ENCODE measurements around the gene ARL2BP. TPM values are rescaled to one million over a fixed set of nuclear protein-coding genes. Genes with fewer than 3 reads are reported as not detected.

ARL2BP gene
- total RNA-seq, 1 donor from 2014 or later = 62.6 TPM

DNA sequence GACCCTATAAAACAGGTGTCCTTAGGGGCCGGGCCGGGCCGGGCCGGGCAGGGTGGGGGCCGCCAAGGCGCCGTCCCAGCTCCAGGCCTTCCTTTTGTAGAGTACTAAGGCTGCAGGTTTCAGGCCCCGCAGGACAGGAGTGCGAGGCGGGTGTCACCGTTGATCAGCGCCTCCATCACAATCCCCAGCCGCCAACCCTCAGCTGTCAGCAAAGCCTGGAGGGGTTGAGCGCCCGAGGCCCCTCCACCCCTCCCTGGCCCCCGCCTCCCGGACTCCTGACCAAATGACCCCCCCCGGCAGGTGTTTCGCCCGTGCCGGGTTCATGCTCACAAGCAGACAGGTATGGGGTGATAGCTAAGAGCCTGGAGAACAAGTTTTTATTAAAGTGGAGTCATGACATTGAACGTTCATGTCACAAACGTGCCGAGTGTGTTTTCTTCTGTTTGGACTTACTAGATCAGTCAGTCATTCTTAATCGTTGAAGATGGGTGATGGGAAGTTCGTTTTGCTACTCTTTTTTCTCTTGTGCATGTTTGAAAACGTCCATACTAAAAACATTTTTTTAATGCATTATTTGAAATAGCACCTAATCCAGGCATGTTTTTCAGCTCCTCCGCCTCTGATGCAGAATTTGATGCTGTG is 534 bp downstream of the ARL2BP start:
- Mint-ChIP-seq H3K9me3 (no peaks in the 10 kb centered on the region), H3K36me3 (ENCODE audit: low read depth) (peaks cover 14% of the 10 kb centered on the region), H3K27me3 (ENCODE audit: low read depth) (no peaks in the 10 kb centered on the region), H3K4me3 (peak overlapping the region; percentile 95), H3K4me1 (peaks cover 16% of the 10 kb centered on the region), H3K27ac (ENCODE audit: unreplicated experiment) (no peak overlapping the region)
- no peak for TF ChIP-seq CTCF (conservative IDR thresholded peaks at IDR 0.05)
- peak; percentile 14 for DNase-seq (ENCODE audit: low read depth, low spot score)

DNA sequence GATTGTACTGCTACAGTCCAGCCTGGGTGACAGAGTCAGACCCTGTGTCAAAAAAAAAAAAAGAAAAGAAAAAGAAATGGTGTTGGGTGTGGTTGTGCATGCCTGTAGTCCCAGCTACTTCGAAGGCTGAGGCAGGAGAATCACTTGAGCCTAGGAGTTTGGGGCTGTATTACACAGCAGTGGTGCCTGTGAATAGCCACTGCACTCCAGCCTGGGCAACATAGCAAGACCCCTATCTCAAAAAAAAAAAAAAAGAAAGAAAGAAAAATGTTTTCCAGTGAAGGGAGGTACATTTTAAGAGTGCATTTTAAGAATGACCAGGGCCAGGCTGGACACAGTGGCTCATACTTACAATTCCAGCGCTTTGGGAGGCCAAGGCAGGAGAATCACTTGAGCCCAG is 6.3 kb downstream of the ARL2BP start:
- no peak overlapping the region for H3K4me3 Mint-ChIP-seq
- DNase-seq (ENCODE audit: low read depth, low spot score) = no peak
- TF ChIP-seq CTCF (conservative IDR thresholded peaks at IDR 0.05) = no peak
- H3K27me3 Mint-ChIP-seq (ENCODE audit: low read depth) = no peaks in the 10 kb centered on the region
- H3K27ac Mint-ChIP-seq (ENCODE audit: unreplicated experiment) = no peak overlapping the region
- H3K4me1 Mint-ChIP-seq = peaks cover 4% of the 10 kb centered on the region
- H3K9me3 Mint-ChIP-seq = peaks cover 5% of the 10 kb centered on the region
- H3K36me3 Mint-ChIP-seq (ENCODE audit: low read depth) = peaks cover 19% of the 10 kb centered on the region

GRCh38 chr16:57252148-57252721 is 7.2 kb downstream of the ARL2BP start:
- peak overlapping the region; percentile 34 for H3K4me3 Mint-ChIP-seq
- H3K27me3 Mint-ChIP-seq (ENCODE audit: low read depth) = no peaks in the 10 kb centered on the region
- peaks cover 19% of the 10 kb centered on the region for H3K36me3 Mint-ChIP-seq (ENCODE audit: low read depth)
- TF ChIP-seq CTCF (conservative IDR thresholded peaks at IDR 0.05) = no peak
- peaks cover 5% of the 10 kb centered on the region for H3K9me3 Mint-ChIP-seq
- no peak for DNase-seq (ENCODE audit: low read depth, low spot score)
- H3K4me1 Mint-ChIP-seq = peaks cover 4% of the 10 kb centered on the region
- H3K27ac Mint-ChIP-seq (ENCODE audit: unreplicated experiment) = no peak overlapping the region

DNA sequence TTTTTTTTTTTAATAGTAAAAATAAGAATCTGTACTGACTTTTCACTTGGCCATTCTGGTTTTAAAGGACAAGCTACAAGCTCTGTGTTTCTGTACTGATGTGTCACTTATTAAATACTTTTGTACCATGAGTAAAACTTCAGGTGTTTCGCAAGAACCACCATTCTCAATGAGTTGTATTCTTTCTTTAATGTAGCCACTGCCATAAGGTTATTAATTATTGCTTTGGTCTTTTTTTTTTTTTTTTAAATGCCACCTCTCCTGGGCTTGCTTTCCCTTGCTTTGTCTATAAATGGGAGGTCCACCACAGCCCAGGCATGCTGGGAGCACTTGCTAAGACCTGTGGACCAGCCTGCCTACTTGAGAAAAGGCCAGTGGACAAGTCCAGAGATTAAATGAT is 8.4 kb downstream of the ARL2BP start:
- TF ChIP-seq CTCF (conservative IDR thresholded peaks at IDR 0.05) = no peak
- DNase-seq (ENCODE audit: low read depth, low spot score) = no peak
- Mint-ChIP-seq H3K4me3 (no peak overlapping the region), H3K27ac (ENCODE audit: unreplicated experiment) (no peak overlapping the region), H3K36me3 (ENCODE audit: low read depth) (peaks cover 19% of the 10 kb centered on the region), H3K27me3 (ENCODE audit: low read depth) (no peaks in the 10 kb centered on the region), H3K9me3 (peaks cover 5% of the 10 kb centered on the region), H3K4me1 (peaks cover 4% of the 10 kb centered on the region)

DNA sequence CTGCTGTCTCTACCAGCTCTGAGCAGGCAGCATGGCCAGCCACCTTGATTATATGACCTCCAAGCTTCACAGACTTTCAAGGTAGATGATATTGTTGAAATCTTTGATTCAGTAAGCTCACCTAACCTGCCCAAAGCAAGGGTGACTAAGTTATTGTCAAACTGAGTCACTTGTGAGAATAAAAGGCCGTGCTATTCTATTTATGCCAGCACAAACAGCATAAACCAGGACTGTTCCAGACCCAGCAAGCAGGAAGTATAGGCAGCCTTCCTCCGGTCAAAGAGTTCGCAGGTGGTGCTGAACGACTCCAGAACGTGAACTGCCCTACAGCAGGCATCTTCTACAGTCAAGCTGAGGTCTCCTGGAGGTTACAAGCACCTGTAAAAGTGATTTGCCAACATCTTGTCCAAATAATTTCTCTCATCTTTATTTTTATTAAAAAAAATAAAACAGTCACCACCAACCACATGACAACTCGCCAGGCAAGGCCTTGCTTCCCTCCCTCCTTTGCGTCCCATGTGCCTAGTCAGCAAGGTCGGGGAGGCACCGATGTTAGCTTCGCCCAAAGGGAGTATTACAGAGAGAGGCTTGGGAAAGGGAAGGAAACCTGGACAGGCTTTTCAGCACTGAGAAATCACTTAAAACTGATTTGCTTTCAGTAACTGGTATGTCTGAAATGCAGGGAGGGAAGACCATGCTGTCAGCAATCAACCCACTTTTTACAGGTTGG is 10.8 kb downstream of the ARL2BP start:
- H3K9me3 Mint-ChIP-seq = peaks cover 5% of the 10 kb centered on the region
- H3K4me3 Mint-ChIP-seq = no peak overlapping the region
- no peak for DNase-seq (ENCODE audit: low read depth, low spot score)
- peaks cover 18% of the 10 kb centered on the region for H3K4me1 Mint-ChIP-seq
- TF ChIP-seq CTCF (conservative IDR thresholded peaks at IDR 0.05) = no peak
- H3K36me3 Mint-ChIP-seq (ENCODE audit: low read depth) = peaks cover 11% of the 10 kb centered on the region
- H3K27ac Mint-ChIP-seq (ENCODE audit: unreplicated experiment) = peak overlapping the region; percentile 94
- H3K27me3 Mint-ChIP-seq (ENCODE audit: low read depth) = no peaks in the 10 kb centered on the region

Measured in neural crest cell (in vitro differentiated cells).